ENCODE measurements around the gene C1orf105.

DNA sequence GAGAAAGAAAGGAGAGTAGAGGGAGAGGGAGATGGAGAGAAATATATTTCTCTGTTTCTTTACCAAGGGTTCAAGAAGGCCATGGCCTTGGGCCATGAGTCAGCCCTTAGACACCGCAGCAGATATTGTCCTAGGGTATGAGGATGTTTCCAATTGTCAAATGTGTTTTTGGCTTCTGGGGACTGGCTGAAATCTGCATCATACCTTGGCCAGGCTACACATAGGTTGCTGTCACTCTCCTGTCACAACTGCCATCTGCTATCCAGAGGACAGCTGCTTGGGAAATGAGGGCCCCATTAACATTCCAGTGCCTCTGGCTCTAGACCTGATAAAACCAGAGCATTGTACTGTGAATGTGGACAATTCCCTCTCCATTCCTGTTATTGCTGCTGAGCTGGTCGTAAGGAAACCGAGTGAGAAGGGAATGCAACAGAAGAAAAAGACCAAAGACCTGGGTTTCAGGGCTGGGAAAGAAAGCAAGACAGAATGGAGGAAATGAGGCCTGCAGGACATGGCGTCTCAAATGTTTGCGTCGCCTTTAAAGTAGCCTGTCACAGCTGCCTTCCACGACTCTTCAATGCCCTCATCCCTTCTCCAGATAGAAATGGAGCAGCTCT is 32.2 kb downstream of the C1orf105 start:
- TF ChIP-seq, protein P1, sequence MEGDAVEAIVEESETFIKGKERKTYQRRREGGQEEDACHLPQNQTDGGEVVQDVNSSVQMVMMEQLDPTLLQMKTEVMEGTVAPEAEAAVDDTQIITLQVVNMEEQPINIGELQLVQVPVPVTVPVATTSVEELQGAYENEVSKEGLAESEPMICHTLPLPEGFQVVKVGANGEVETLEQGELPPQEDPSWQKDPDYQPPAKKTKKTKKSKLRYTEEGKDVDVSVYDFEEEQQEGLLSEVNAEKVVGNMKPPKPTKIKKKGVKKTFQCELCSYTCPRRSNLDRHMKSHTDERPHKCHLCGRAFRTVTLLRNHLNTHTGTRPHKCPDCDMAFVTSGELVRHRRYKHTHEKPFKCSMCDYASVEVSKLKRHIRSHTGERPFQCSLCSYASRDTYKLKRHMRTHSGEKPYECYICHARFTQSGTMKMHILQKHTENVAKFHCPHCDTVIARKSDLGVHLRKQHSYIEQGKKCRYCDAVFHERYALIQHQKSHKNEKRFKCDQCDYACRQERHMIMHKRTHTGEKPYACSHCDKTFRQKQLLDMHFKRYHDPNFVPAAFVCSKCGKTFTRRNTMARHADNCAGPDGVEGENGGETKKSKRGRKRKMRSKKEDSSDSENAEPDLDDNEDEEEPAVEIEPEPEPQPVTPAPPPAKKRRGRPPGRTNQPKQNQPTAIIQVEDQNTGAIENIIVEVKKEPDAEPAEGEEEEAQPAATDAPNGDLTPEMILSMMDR (IDR thresholded peaks at IDR 0.05) = no peak
- TF ChIP-seq POLR2A (IDR thresholded peaks at IDR 0.05) = no peak

All from esophagus squamous epithelium (tissue), 4 donors.